CD4-positive, alpha-beta T cell treated with Interleukin-6 for 4 hours (primary cell): ENCODE data around the gene RDH5.

Experiments used
- DNase-seq: peaks from one replicate; pipeline ENCODE4 v3.0.0-alpha.2; 2020; ENCODE audit warnings: mixed read lengths

RDH5 gene

GRCh38 chr12:55696796-55697462 is 23.3 kb upstream of the RDH5 start:
- no peak for DNase-seq

- DNase-seq = no peak
These were observed 22.5 kb upstream of the RDH5 start for GRCh38 chr12:55697686-55698085.

GRCh38 chr12:55698241-55698955 is 21.8 kb upstream of the RDH5 start:
- no peak for DNase-seq

- no peak for DNase-seq
These were observed 21.2 kb upstream of the RDH5 start for GRCh38 chr12:55698965-55699364.

- no peak for DNase-seq
These were observed 20.6 kb upstream of the RDH5 start for GRCh38 chr12:55699471-55700055.

- no peak for DNase-seq
These were observed 19.8 kb upstream of the RDH5 start for GRCh38 chr12:55700255-55701018.

GRCh38 chr12:55702861-55703260 is 17.3 kb upstream of the RDH5 start:
- no peak for DNase-seq

GRCh38 chr12:55703288-55703687 is 16.9 kb upstream of the RDH5 start:
- no peak for DNase-seq

- DNase-seq = no peak
These were observed 16.1 kb upstream of the RDH5 start for GRCh38 chr12:55703901-55704761.

- DNase-seq = no peak
These were observed 15.1 kb upstream of the RDH5 start for GRCh38 chr12:55704824-55705718.

GRCh38 chr12:55705782-55706402 is 14.3 kb upstream of the RDH5 start:
- DNase-seq = no peak

GRCh38 chr12:55706568-55707218 is 13.5 kb upstream of the RDH5 start:
- no peak for DNase-seq

GRCh38 chr12:55707219-55707671 is 12.9 kb upstream of the RDH5 start:
- peak; percentile 29 for DNase-seq

- peak; percentile 81 for DNase-seq
These were observed 12.1 kb upstream of the RDH5 start, which contains the start of gene ITGA7 for GRCh38 chr12:55707841-55708694. Gene ITGA7 (minus strand): TSS chr12:55707904. CDS start chr12:55707682, 222 bp downstream.

GRCh38 chr12:55708695-55709233 is 11.4 kb upstream of the RDH5 start:
- DNase-seq = no peak

GRCh38 chr12:55711786-55712553 is 8.2 kb upstream of the RDH5 start:
- no peak for DNase-seq

GRCh38 chr12:55712700-55713415 is 7.3 kb upstream of the RDH5 start:
- no peak for DNase-seq
